Prostate gland (tissue), 2 donors: ENCODE results near the gene ZNF536. TPM values are rescaled to one million over a fixed set of nuclear protein-coding genes. Genes with fewer than 3 reads are reported as not detected.
"Not testable (repeated sequence)": the region's sequence is repeated elsewhere in the genome, so short reads cannot be mapped to it uniquely, and the experiment has no call there.

Source experiments
- DNase-seq: peaks from one replicate; pipeline ENCODE4 v3.0.0-alpha.2; 2019; ENCODE audit warnings: low spot score
- H3K27ac ChIP-seq, 2 donors: fragments of 200-600 bp; sonication (generic); 2 replicates each; pipeline ENCODE4 v1.5.1; 2017 to 2019
- H3K27me3 ChIP-seq: fragments of 200-600 bp; sonication (generic); replicated peaks from 2 replicates; pipeline ENCODE4 v1.5.1; 2019; ENCODE audit not compliant: insufficient read depth
- H3K36me3 ChIP-seq, 2 donors: fragments of 200-600 bp; sonication (generic); 1 replicate in 1 of 2; 2 replicates in 1 of 2; pipeline versions ENCODE4 v1.5.1 to v1.8.1; 2017 to 2019
- H3K4me1 ChIP-seq: fragments of 200-600 bp; sonication (generic); replicated peaks from 2 replicates; pipeline ENCODE4 v1.5.1; 2019
- H3K4me3 ChIP-seq, 2 donors: fragments of 200-600 bp; sonication (generic); 2 replicates each; pipeline ENCODE4 v1.5.1; 2017 to 2019
- H3K9me3 ChIP-seq: fragments of 200-600 bp; sonication (generic); 2 replicates; pipeline ENCODE4 v1.5.1; 2017
- POLR2A ChIP-seq: fragments of 450-650 bp; IDR thresholded peaks from one replicate; pipeline ENCODE4 v1.6.1; 2016; ENCODE audit warnings: antibody characterized with exemption, mild to moderate bottlenecking
- POLR2AphosphoS5 ChIP-seq: sonication (generic); formaldehyde crosslinking; IDR thresholded peaks from one replicate; pipeline ENCODE4 v1.6.1; 2017; ENCODE audit warnings: antibody characterized with exemption
- WGBS: methylation state at CpG from one replicate; pipeline ENCODE4 v1.1.5; 2018; 5-methylcytosine and 5-hydroxymethylcytosine counted together
- intact Hi-C: fragments of 100-400 bp; cut with DNase I; formaldehyde crosslinking; loops from one replicate; pipeline ENCODE4 v1.14.2; 2022
- total RNA-seq, 2 donors: library from RNA; depleted of rRNA; stranded (reverse); fragments of >200 nt; gene quantifications; one replicate each; pipeline ENCODE4 v1.1.0, GENCODE V29; 2016
- TF ChIP-seq, protein P1 (sequence below), 4 experiments: fragments of 200-600 bp in 2 of 4; fragments of 450-650 bp in 2 of 4; sonication (generic) in 2 of 4; IDR thresholded peaks; 1 replicate in 3 of 4; 2 replicates in 1 of 4; pipeline ENCODE4 v1.5.1; 2016 to 2019; ENCODE audit warnings: antibody characterized with exemption in 4 of 4, mild to moderate bottlenecking in 2 of 4, moderate library complexity in 2 of 4

Gene ZNF536
- total RNA-seq, 2 donors from 2014 or later = 1.1 to 42.0 TPM

DNA sequence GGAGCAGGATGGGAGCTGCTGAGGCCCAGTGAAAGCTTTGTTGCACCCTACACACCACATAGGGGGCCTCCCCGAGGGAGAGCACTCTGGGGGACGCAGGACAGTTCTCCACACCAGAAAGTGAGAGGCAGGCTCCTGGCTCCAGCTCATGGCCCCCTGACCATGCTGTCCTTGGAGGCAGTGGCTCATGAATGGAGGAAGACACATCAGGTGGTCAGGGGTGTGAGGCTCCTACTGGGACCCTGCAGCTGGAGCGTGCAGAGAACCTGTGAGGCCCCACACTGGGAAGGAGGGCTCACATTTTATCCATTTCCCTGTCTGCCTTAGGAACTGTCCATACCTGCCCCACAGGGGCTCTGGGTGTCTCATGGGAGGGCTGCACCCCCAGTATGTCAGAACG lies 85.3 kb downstream of the ZNF536 start:
- Histone ChIP-seq H3K27ac (no peak overlapping the region), H3K36me3 (no peaks in the 10 kb centered on the region), H3K4me3 (no peak overlapping the region), H3K27me3 (no peaks in the 10 kb centered on the region), H3K4me1 (no peaks in the 10 kb centered on the region), H3K9me3 (no peaks in the 10 kb centered on the region)
- TF ChIP-seq POLR2AphosphoS5 = no peak
- TF ChIP-seq, protein P1, sequence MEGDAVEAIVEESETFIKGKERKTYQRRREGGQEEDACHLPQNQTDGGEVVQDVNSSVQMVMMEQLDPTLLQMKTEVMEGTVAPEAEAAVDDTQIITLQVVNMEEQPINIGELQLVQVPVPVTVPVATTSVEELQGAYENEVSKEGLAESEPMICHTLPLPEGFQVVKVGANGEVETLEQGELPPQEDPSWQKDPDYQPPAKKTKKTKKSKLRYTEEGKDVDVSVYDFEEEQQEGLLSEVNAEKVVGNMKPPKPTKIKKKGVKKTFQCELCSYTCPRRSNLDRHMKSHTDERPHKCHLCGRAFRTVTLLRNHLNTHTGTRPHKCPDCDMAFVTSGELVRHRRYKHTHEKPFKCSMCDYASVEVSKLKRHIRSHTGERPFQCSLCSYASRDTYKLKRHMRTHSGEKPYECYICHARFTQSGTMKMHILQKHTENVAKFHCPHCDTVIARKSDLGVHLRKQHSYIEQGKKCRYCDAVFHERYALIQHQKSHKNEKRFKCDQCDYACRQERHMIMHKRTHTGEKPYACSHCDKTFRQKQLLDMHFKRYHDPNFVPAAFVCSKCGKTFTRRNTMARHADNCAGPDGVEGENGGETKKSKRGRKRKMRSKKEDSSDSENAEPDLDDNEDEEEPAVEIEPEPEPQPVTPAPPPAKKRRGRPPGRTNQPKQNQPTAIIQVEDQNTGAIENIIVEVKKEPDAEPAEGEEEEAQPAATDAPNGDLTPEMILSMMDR (IDR thresholded peaks at IDR 0.05) = no peak
- TF ChIP-seq POLR2A = no peak
- no peak for DNase-seq
- intact Hi-C loops = no loop called here
- WGBS = 78% methylated on average over 4 of the region's 4 CpGs

DNA sequence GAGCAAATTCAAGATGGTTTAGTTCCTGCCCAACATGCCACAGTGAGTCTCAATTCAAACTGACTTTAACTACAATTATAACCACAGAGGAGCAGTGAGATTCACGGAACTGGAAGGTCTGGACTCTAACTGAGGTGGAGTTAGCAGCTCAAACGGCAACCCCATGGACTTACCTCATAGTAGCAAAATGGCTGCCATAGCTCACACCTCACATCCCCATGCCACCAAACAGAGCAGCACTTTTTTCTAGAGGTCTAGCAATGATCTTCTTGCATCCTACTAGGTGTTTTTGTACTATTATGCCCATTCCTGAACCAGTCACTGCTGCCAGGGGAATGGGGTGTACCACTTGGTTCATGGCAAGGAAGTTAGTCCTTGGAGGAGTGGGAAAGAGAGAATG lies 87.7 kb downstream of the ZNF536 start:
- H3K4me1 ChIP-seq = no peaks in the 10 kb centered on the region
- no peak overlapping the region for H3K27ac ChIP-seq
- intact Hi-C loops = no loop called here
- H3K36me3 ChIP-seq = no peaks in the 10 kb centered on the region
- DNase-seq = no peak
- WGBS = 94% methylated on average over 2 of the region's 2 CpGs
- no peaks in the 10 kb centered on the region for H3K27me3 ChIP-seq
- no peak overlapping the region for H3K4me3 ChIP-seq
- TF ChIP-seq, protein P1 (IDR thresholded peaks at IDR 0.05) = no peak
- TF ChIP-seq POLR2A (no peak), POLR2AphosphoS5 (no peak)
- no peaks in the 10 kb centered on the region for H3K9me3 ChIP-seq

DNA sequence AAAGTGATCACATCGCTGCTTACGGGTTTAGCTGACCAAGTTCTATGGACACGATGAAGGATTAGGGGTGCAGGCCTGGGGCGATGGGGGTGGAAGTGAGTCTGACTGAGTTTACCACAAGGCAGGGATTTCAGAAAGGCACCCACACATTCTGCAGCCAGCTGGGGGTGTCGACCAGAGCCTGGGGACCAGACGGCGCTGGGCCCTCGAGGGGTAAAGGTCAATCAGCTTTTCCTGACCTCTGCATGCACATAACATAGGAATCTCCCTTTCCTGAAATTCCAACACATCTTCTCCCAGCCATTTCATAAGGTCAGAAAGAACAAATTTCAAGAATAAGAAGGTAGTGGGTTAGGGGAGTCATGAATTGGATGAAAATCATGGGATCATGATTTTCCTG lies 92.0 kb downstream of the ZNF536 start:
- no peak overlapping the region for H3K4me3 ChIP-seq
- TF ChIP-seq, protein P1 (IDR thresholded peaks at IDR 0.05) = no peak
- no peak for TF ChIP-seq POLR2AphosphoS5
- no peak for TF ChIP-seq POLR2A
- WGBS = 98% methylated on average over 8 of the region's 8 CpGs
- H3K27me3 ChIP-seq = no peaks in the 10 kb centered on the region
- H3K4me1 ChIP-seq = no peaks in the 10 kb centered on the region
- intact Hi-C loops = no loop called here
- H3K27ac ChIP-seq = no peak overlapping the region
- H3K9me3 ChIP-seq = no peaks in the 10 kb centered on the region
- no peak for DNase-seq
- no peaks in the 10 kb centered on the region for H3K36me3 ChIP-seq

- H3K4me3 ChIP-seq, H3K27ac ChIP-seq, DNase-seq, H3K4me1 ChIP-seq, H3K9me3 ChIP-seq, H3K36me3 ChIP-seq, intact Hi-C loops, H3K27me3 ChIP-seq: not testable (repeated sequence)
- 92% methylated on average over 4 of the region's 4 CpGs for WGBS
These were observed 94.4 kb downstream of the ZNF536 start for GRCh38 chr19:30466598-30466997.

DNA sequence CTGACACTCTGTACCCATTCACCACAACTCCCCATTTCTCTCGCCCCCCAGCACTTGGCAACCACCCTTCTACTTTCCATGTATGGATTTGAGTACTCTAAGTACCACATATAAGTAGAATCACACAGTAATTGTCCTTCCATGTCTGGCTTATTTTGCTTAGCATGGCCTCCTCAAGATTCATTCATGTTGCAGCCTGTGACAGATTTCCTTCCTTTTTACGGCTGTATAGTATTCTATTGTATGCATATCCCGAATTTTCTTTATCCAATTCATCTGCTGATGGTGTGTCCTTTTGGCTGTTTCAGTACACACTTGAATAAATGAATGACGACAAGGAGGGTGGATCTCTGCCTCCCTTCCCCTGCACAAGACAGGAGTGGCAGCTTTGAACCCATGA lies 95.1 kb downstream of the ZNF536 start:
- DNase-seq = no peak
- no peak for TF ChIP-seq POLR2A
- TF ChIP-seq POLR2AphosphoS5 = no peak
- Histone ChIP-seq H3K27ac (no peak overlapping the region), H3K27me3 (no peaks in the 10 kb centered on the region), H3K9me3 (no peaks in the 10 kb centered on the region), H3K36me3 (no peaks in the 10 kb centered on the region), H3K4me1 (no peaks in the 10 kb centered on the region), H3K4me3 (no peak overlapping the region)
- 90% methylated on average over 4 of the region's 4 CpGs for WGBS
- intact Hi-C loops = no loop called here

DNA sequence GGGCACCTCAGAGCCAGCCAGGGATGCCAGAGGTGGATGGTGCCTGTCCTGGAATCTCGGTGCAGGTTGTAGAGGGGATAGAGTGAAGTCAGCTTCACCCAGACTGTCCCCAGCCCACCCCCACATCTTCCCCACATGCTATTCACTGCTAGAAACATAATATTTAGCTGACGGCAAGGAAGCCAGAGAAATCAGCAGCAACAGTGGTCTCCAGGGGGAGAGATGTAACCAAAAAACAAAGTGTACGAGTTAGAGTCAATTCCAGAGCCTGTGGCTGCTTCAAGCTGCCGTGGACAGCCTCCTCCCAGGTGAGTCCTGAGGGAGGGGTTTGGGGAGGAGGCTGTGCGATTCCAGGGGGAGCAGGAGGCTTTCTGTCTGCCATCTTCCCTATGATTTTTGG lies 97.6 kb downstream of the ZNF536 start:
- Histone ChIP-seq H3K27me3 (no peaks in the 10 kb centered on the region), H3K4me1 (no peaks in the 10 kb centered on the region), H3K36me3 (no peaks in the 10 kb centered on the region), H3K4me3 (no peak overlapping the region), H3K9me3 (no peaks in the 10 kb centered on the region), H3K27ac (no peak overlapping the region)
- TF ChIP-seq POLR2A (no peak), POLR2AphosphoS5 (no peak)
- TF ChIP-seq, protein P1 (IDR thresholded peaks at IDR 0.05) = no peak
- intact Hi-C loops = no loop called here
- 41% methylated on average over 5 of the region's 5 CpGs for WGBS
- no peak for DNase-seq
